GM12878 (cell line): ENCODE data around the gene GID4. TPM values are rescaled to one million over a fixed set of nuclear protein-coding genes. Genes with fewer than 3 reads are reported as not detected.

ENCODE experiments used
- ATF3 ChIP-seq: IDR thresholded peaks from 2 replicates; pipeline ENCODE4 v1.6.1; 2011; ENCODE audit warnings: low read depth, mild to moderate bottlenecking, low read length, moderate library complexity, borderline replicate concordance; ENCODE audit errors: extremely low read depth
- CTCF ChIP-seq, 3 experiments: IDR thresholded peaks in 2 of 3; conservative IDR thresholded peaks in 1 of 3; 2 replicates each; pipeline ENCODE4 v1.5.1; 2011; ENCODE audit warnings: low read depth in 3 of 3, low read length in 3 of 3, mild to moderate bottlenecking in 3 of 3, control low read depth in 2 of 3, moderate library complexity in 2 of 3, inconsistent platforms in 1 of 3, mixed read lengths in 1 of 3; ENCODE audit not compliant: control insufficient read depth in 2 of 3, insufficient read depth in 1 of 3; ENCODE audit errors: extremely low read depth in 1 of 3
- MTA3 ChIP-seq: IDR thresholded peaks from 2 replicates; pipeline ENCODE4 v1.6.1; 2012; ENCODE audit warnings: low read length, inconsistent platforms, borderline replicate concordance
- POLR2AphosphoS5 ChIP-seq: IDR thresholded peaks from 2 replicates; pipeline ENCODE4 v1.6.1; 2011; ENCODE audit warnings: mild to moderate bottlenecking, low read length, inconsistent platforms
- polyA plus RNA-seq, 11 experiments: library from polyadenylated mRNA; depleted of rRNA in 4 of 11; unstranded in 6 of 11; stranded (reverse) in 5 of 11; fragments of >200 nt; fragmentation: Nextera tagmentation in 4 of 11; fragmentation: Illumina TruSeq in 1 of 11; extraction: Ambion mirVana in 4 of 11; extraction: Trizol in 1 of 11; gene quantifications; 1 replicate in 1 of 11; 2 replicates in 10 of 11; pipeline versions ENCODE4 v1.2.1 to v1.2.3, GENCODE V29; 2011 to 2016; ENCODE audit warnings: inconsistent platforms in 2 of 11, missing spikeins in 2 of 11, low read depth in 1 of 11
- total RNA-seq, 4 experiments: library from RNA; depleted of rRNA in 3 of 4; stranded (reverse); fragments of >200 nt in 3 of 4; fragmentation: Illumina TruSeq in 1 of 4; extraction: Trizol in 1 of 4; gene quantifications; 2 replicates each; pipeline versions ENCODE4 v1.2.1 to v1.2.3, GENCODE V29; 2013 to 2021

GID4 gene
- total and polyA plus RNA-seq, 10 of the 15 experiments (the other 5 are each of a cell fraction or from before 2014, with no cell fraction given), result 0.93 to 7.3 (median 3.6) TPM

GRCh38 chr17:18117533-18117932 is 78.3 kb downstream of the GID4 start (continued):
- TF ChIP-seq CTCF (IDR thresholded peaks at IDR 0.05 in 2 of 3, conservative IDR thresholded peaks at IDR 0.05 in 1 of 3; ENCODE audit: control insufficient read depth in 2 of 3, extremely low read depth in 1 of 3, insufficient read depth in 1 of 3, low read depth in 3 of 3, low read length in 3 of 3) (no peak), ATF3 (no peak), MTA3 (no peak), POLR2AphosphoS5 (no peak)

Other genes starting within 250 kb of the GID4 start
Only the 7 nearest of the 10 such genes appear.
- 6.2 and 7.0 TPM in 2 replicates for gene TOM1L2, start 67.0 kb upstream of the GID4 start, total RNA-seq (2014; rRNA removed)
- 5.2 and 6.4 TPM in 2 replicates for gene TOM1L2, start 67.0 kb upstream of the GID4 start, total RNA-seq (2014; rRNA removed; fragmentation: Illumina TruSeq; extraction: Trizol)
- 11.7 and 12.5 TPM in 2 replicates for gene TOM1L2, start 67.0 kb upstream of the GID4 start, total RNA-seq (2021)
- gene TOM1L2, start 67.0 kb upstream of the GID4 start, polyA plus RNA-seq (2011; rRNA removed), result 11.9 and 19.2 TPM in 2 replicates
- gene TOM1L2, start 67.0 kb upstream of the GID4 start, polyA plus RNA-seq (2014; fragmentation: Illumina TruSeq; extraction: Trizol), result 3.8 and 8.5 TPM in 2 replicates
- gene TOM1L2, start 67.0 kb upstream of the GID4 start, polyA plus RNA-seq (2014; fragmentation: Nextera tagmentation; extraction: Ambion mirVana), result under 1 TPM; 0.19 to 0.42 TPM
- 8.4 and 9.3 TPM in 2 replicates for gene TOM1L2, start 67.0 kb upstream of the GID4 start, polyA plus RNA-seq (2014; rRNA removed)
- 10 to 100 TPM in 1 of 2 experiments, 1 to 10 TPM in 1; 7.8 to 11.3 TPM for gene TOM1L2, start 67.0 kb upstream of the GID4 start, polyA plus RNA-seq (2016; fragmentation: Nextera tagmentation; extraction: Ambion mirVana)
- 0.28 and 0.38 TPM in 2 replicates for gene DRC3, start 66.5 kb upstream of the GID4 start, total RNA-seq (2014; rRNA removed)
- not detected in 2 replicates for gene DRC3, start 66.5 kb upstream of the GID4 start, total RNA-seq (2014; rRNA removed; fragmentation: Illumina TruSeq; extraction: Trizol)
- not detected in 2 replicates for gene DRC3, start 66.5 kb upstream of the GID4 start, total RNA-seq (2021)
- gene DRC3, start 66.5 kb upstream of the GID4 start, polyA plus RNA-seq (2011; rRNA removed), result 0.13 and 0.34 TPM in 2 replicates
- gene DRC3, start 66.5 kb upstream of the GID4 start, polyA plus RNA-seq (2014; fragmentation: Illumina TruSeq; extraction: Trizol), result 0.18 TPM in 1 of 2 replicates, not detected in the other
- gene DRC3, start 66.5 kb upstream of the GID4 start, polyA plus RNA-seq (2014; fragmentation: Nextera tagmentation; extraction: Ambion mirVana), result under 1 TPM; 0.60 to 0.71 TPM
- gene DRC3, start 66.5 kb upstream of the GID4 start, polyA plus RNA-seq (2014; rRNA removed), result not detected in 2 replicates
- 1 to 10 TPM; 1.9 to 2.3 TPM for gene DRC3, start 66.5 kb upstream of the GID4 start, polyA plus RNA-seq (2016; fragmentation: Nextera tagmentation; extraction: Ambion mirVana)
- 21.9 and 26.1 TPM in 2 replicates for gene ATPAF2, start 240 bp upstream of the GID4 start, total RNA-seq (2014; rRNA removed)
- 18.4 and 19.8 TPM in 2 replicates for gene ATPAF2, start 240 bp upstream of the GID4 start, total RNA-seq (2014; rRNA removed; fragmentation: Illumina TruSeq; extraction: Trizol)
- 27.0 and 33.2 TPM in 2 replicates for gene ATPAF2, start 240 bp upstream of the GID4 start, total RNA-seq (2021)
- gene ATPAF2, start 240 bp upstream of the GID4 start, polyA plus RNA-seq (2011; rRNA removed), result 17.4 and 28.7 TPM in 2 replicates
- 25.5 and 27.5 TPM in 2 replicates for gene ATPAF2, start 240 bp upstream of the GID4 start, polyA plus RNA-seq (2014; fragmentation: Illumina TruSeq; extraction: Trizol)
- 10 to 100 TPM in 1 of 2 experiments, 1 to 10 TPM in 1; 6.5 to 15.3 TPM for gene ATPAF2, start 240 bp upstream of the GID4 start, polyA plus RNA-seq (2014; fragmentation: Nextera tagmentation; extraction: Ambion mirVana)
- gene ATPAF2, start 240 bp upstream of the GID4 start, polyA plus RNA-seq (2014; rRNA removed), result 28.0 and 29.4 TPM in 2 replicates
- 10 to 100 TPM; 32.8 to 33.0 TPM for gene ATPAF2, start 240 bp upstream of the GID4 start, polyA plus RNA-seq (2016; fragmentation: Nextera tagmentation; extraction: Ambion mirVana)
- gene DRG2, start 48.5 kb downstream of the GID4 start, total RNA-seq (2014; rRNA removed), result 54.0 and 57.8 TPM in 2 replicates
- gene DRG2, start 48.5 kb downstream of the GID4 start, total RNA-seq (2014; rRNA removed; fragmentation: Illumina TruSeq; extraction: Trizol), result 37.7 and 42.1 TPM in 2 replicates
- gene DRG2, start 48.5 kb downstream of the GID4 start, total RNA-seq (2021), result 55.0 and 56.2 TPM in 2 replicates
- 17.1 and 32.9 TPM in 2 replicates for gene DRG2, start 48.5 kb downstream of the GID4 start, polyA plus RNA-seq (2011; rRNA removed)
- gene DRG2, start 48.5 kb downstream of the GID4 start, polyA plus RNA-seq (2014; fragmentation: Illumina TruSeq; extraction: Trizol), result 19.3 and 35.2 TPM in 2 replicates
- gene DRG2, start 48.5 kb downstream of the GID4 start, polyA plus RNA-seq (2014; fragmentation: Nextera tagmentation; extraction: Ambion mirVana), result 10 to 100 TPM in 1 of 2 experiments, 1 to 10 TPM in 1; 9.1 to 13.7 TPM
- gene DRG2, start 48.5 kb downstream of the GID4 start, polyA plus RNA-seq (2014; rRNA removed), result 53.3 and 56.5 TPM in 2 replicates
- gene DRG2, start 48.5 kb downstream of the GID4 start, polyA plus RNA-seq (2016; fragmentation: Nextera tagmentation; extraction: Ambion mirVana), result 10 to 100 TPM; 49.3 to 64.8 TPM
- gene MYO15A, start 69.3 kb downstream of the GID4 start, total RNA-seq (2014; rRNA removed), result 0.22 and 0.23 TPM in 2 replicates
- gene MYO15A, start 69.3 kb downstream of the GID4 start, total RNA-seq (2014; rRNA removed; fragmentation: Illumina TruSeq; extraction: Trizol), result 0.18 TPM in 1 of 2 replicates, not detected in the other
- gene MYO15A, start 69.3 kb downstream of the GID4 start, total RNA-seq (2021), result 0.13 and 0.56 TPM in 2 replicates
- 0.71 and 0.77 TPM in 2 replicates for gene MYO15A, start 69.3 kb downstream of the GID4 start, polyA plus RNA-seq (2011; rRNA removed)
- 0.03 and 0.19 TPM in 2 replicates for gene MYO15A, start 69.3 kb downstream of the GID4 start, polyA plus RNA-seq (2014; fragmentation: Illumina TruSeq; extraction: Trizol)
- not detected for gene MYO15A, start 69.3 kb downstream of the GID4 start, polyA plus RNA-seq (2014; fragmentation: Nextera tagmentation; extraction: Ambion mirVana)
- 0.10 and 0.20 TPM in 2 replicates for gene MYO15A, start 69.3 kb downstream of the GID4 start, polyA plus RNA-seq (2014; rRNA removed)
- under 1 TPM in 1 of 2 experiments, not detected in 1; 0.03 TPM for gene MYO15A, start 69.3 kb downstream of the GID4 start, polyA plus RNA-seq (2016; fragmentation: Nextera tagmentation; extraction: Ambion mirVana)
- 62.7 and 65.9 TPM in 2 replicates for gene ALKBH5, start 144.4 kb downstream of the GID4 start, total RNA-seq (2014; rRNA removed)
- gene ALKBH5, start 144.4 kb downstream of the GID4 start, total RNA-seq (2014; rRNA removed; fragmentation: Illumina TruSeq; extraction: Trizol), result 45.0 and 47.0 TPM in 2 replicates
- 77.0 and 78.3 TPM in 2 replicates for gene ALKBH5, start 144.4 kb downstream of the GID4 start, total RNA-seq (2021)
- gene ALKBH5, start 144.4 kb downstream of the GID4 start, polyA plus RNA-seq (2011; rRNA removed), result 98.6 and 99.9 TPM in 2 replicates
- gene ALKBH5, start 144.4 kb downstream of the GID4 start, polyA plus RNA-seq (2014; fragmentation: Illumina TruSeq; extraction: Trizol), result 34.8 and 44.7 TPM in 2 replicates
- gene ALKBH5, start 144.4 kb downstream of the GID4 start, polyA plus RNA-seq (2014; fragmentation: Nextera tagmentation; extraction: Ambion mirVana), result 10 to 100 TPM; 13.7 to 31.8 TPM
- gene ALKBH5, start 144.4 kb downstream of the GID4 start, polyA plus RNA-seq (2014; rRNA removed), result 51.8 and 54.0 TPM in 2 replicates
- gene ALKBH5, start 144.4 kb downstream of the GID4 start, polyA plus RNA-seq (2016; fragmentation: Nextera tagmentation; extraction: Ambion mirVana), result 10 to 100 TPM; 53.0 to 59.3 TPM
- gene LLGL1, start 186.2 kb downstream of the GID4 start, total RNA-seq (2014; rRNA removed), result 5.9 and 7.8 TPM in 2 replicates
- gene LLGL1, start 186.2 kb downstream of the GID4 start, total RNA-seq (2014; rRNA removed; fragmentation: Illumina TruSeq; extraction: Trizol), result 1.9 and 3.0 TPM in 2 replicates
- gene LLGL1, start 186.2 kb downstream of the GID4 start, total RNA-seq (2021), result 8.8 and 9.2 TPM in 2 replicates
- gene LLGL1, start 186.2 kb downstream of the GID4 start, polyA plus RNA-seq (2011; rRNA removed), result 1.5 and 3.7 TPM in 2 replicates
- 0.70 and 2.0 TPM in 2 replicates for gene LLGL1, start 186.2 kb downstream of the GID4 start, polyA plus RNA-seq (2014; fragmentation: Illumina TruSeq; extraction: Trizol)
- under 1 TPM; 0.02 TPM for gene LLGL1, start 186.2 kb downstream of the GID4 start, polyA plus RNA-seq (2014; fragmentation: Nextera tagmentation; extraction: Ambion mirVana)
- gene LLGL1, start 186.2 kb downstream of the GID4 start, polyA plus RNA-seq (2014; rRNA removed), result 8.7 and 9.8 TPM in 2 replicates
- 1 to 10 TPM in 1 of 2 experiments, under 1 TPM in 1; 0.82 to 1.3 TPM for gene LLGL1, start 186.2 kb downstream of the GID4 start, polyA plus RNA-seq (2016; fragmentation: Nextera tagmentation; extraction: Ambion mirVana)